ENCODE data around the gene XBP1.
"Not testable (repeated sequence)": the region's sequence is repeated elsewhere in the genome, so short reads cannot be mapped to it uniquely, and the experiment has no call there.

Gene XBP1

GRCh38 chr22:28769394-28770085 lies 30.8 kb downstream of the XBP1 start:
- Histone ChIP-seq H3K27ac (ENCODE audit: low read depth, low read length, poor library complexity, severe bottlenecking) (no peak overlapping the region), H3K4me2 (ENCODE audit: low read length) (no peak overlapping the region), H3K9me3 (ENCODE audit: low read length) (peaks cover 7% of the 10 kb centered on the region; the same call in 1 of the 2 replicates), H3F3A (ENCODE audit: insufficient read depth, low read length) (no peaks in the 10 kb centered on the region), H2AFZ (ENCODE audit: low read length) (no peak overlapping the region), H4K20me1 (ENCODE audit: insufficient read depth, low read length) (no peaks in the 10 kb centered on the region), H3K27me3 (ENCODE audit: insufficient read depth, low read length) (no peaks in the 10 kb centered on the region; the same call in 1 of the 2 replicates), H3K36me3 (ENCODE audit: insufficient read depth, low read length) (peaks cover 3% of the 10 kb centered on the region), H3K79me2 (ENCODE audit: insufficient read depth, low read length) (peaks cover 9% of the 10 kb centered on the region), H3K9me2 (ENCODE audit: low read depth, low read length) (no peaks in the 10 kb centered on the region), H3K9ac (ENCODE audit: low read length) (no peak overlapping the region), H3K4me1 (ENCODE audit: insufficient read depth, low read length, severe bottlenecking) (peaks cover 11% of the 10 kb centered on the region), H3K4me3 (ENCODE audit: low read depth, low read length, poor library complexity, severe bottlenecking) (no peak overlapping the region)
- TF ChIP-seq EZH2 (IDR thresholded peaks at IDR 0.05; ENCODE audit: borderline replicate concordance, low read length) (no peak), CTCF (IDR thresholded peaks at IDR 0.05; ENCODE audit: low read length) (no peak)

GRCh38 chr22:28768701-28769393 lies 31.5 kb downstream of the XBP1 start:
- Histone ChIP-seq H3K4me3 (ENCODE audit: low read depth, low read length, poor library complexity, severe bottlenecking) (no peak overlapping the region), H3K27ac (ENCODE audit: low read depth, low read length, poor library complexity, severe bottlenecking) (no peak overlapping the region), H3K79me2 (ENCODE audit: insufficient read depth, low read length) (peaks cover 8% of the 10 kb centered on the region), H3F3A (ENCODE audit: insufficient read depth, low read length) (no peaks in the 10 kb centered on the region), H2AFZ (ENCODE audit: low read length) (no peak overlapping the region), H3K9me2 (ENCODE audit: low read depth, low read length) (no peaks in the 10 kb centered on the region), H3K4me1 (ENCODE audit: insufficient read depth, low read length, severe bottlenecking) (peaks cover 6% of the 10 kb centered on the region), H3K9me3 (ENCODE audit: low read length) (peaks cover 7% of the 10 kb centered on the region; the same call in 1 of the 2 replicates), H3K36me3 (ENCODE audit: insufficient read depth, low read length) (no peaks in the 10 kb centered on the region), H3K27me3 (ENCODE audit: insufficient read depth, low read length) (no peaks in the 10 kb centered on the region; the same call in 1 of the 2 replicates), H3K9ac (ENCODE audit: low read length) (no peak overlapping the region), H3K4me2 (ENCODE audit: low read length) (no peak overlapping the region), H4K20me1 (ENCODE audit: insufficient read depth, low read length) (no peaks in the 10 kb centered on the region)
- TF ChIP-seq CTCF (IDR thresholded peaks at IDR 0.05; ENCODE audit: low read length) (no peak), EZH2 (IDR thresholded peaks at IDR 0.05; ENCODE audit: borderline replicate concordance, low read length) (no peak)

GRCh38 chr22:28766628-28767027 lies 33.7 kb downstream of the XBP1 start:
- Histone ChIP-seq H3K27ac (ENCODE audit: low read depth, low read length, poor library complexity, severe bottlenecking) (no peak overlapping the region), H3K9me2 (ENCODE audit: low read depth, low read length) (no peaks in the 10 kb centered on the region), H2AFZ (ENCODE audit: low read length) (no peak overlapping the region), H3K27me3 (ENCODE audit: insufficient read depth, low read length) (no peaks in the 10 kb centered on the region; the same call in 1 of the 2 replicates), H3K9ac (ENCODE audit: low read length) (no peak overlapping the region), H4K20me1 (ENCODE audit: insufficient read depth, low read length) (no peaks in the 10 kb centered on the region), H3K36me3 (ENCODE audit: insufficient read depth, low read length) (no peaks in the 10 kb centered on the region), H3K4me2 (ENCODE audit: low read length) (no peak overlapping the region), H3F3A (ENCODE audit: insufficient read depth, low read length) (no peaks in the 10 kb centered on the region), H3K4me3 (ENCODE audit: low read depth, low read length, poor library complexity, severe bottlenecking) (no peak overlapping the region), H3K9me3 (ENCODE audit: low read length) (peaks cover 7% of the 10 kb centered on the region; the same call in 1 of the 2 replicates), H3K79me2 (ENCODE audit: insufficient read depth, low read length) (no peaks in the 10 kb centered on the region), H3K4me1 (ENCODE audit: insufficient read depth, low read length, severe bottlenecking) (no peaks in the 10 kb centered on the region)
- no peak for TF ChIP-seq CTCF (IDR thresholded peaks at IDR 0.05; ENCODE audit: low read length)
- no peak for TF ChIP-seq EZH2 (IDR thresholded peaks at IDR 0.05; ENCODE audit: borderline replicate concordance, low read length)

GRCh38 chr22:28762000-28762399 lies 38.4 kb downstream of the XBP1 start:
- H3K4me1 ChIP-seq (ENCODE audit: insufficient read depth, low read length, severe bottlenecking), result peaks cover 12% of the 10 kb centered on the region
- not testable (repeated sequence) for H2AFZ ChIP-seq (ENCODE audit: low read length); H3K4me2 ChIP-seq (ENCODE audit: low read length); H3K27me3 ChIP-seq (ENCODE audit: insufficient read depth, low read length); H3F3A ChIP-seq (ENCODE audit: insufficient read depth, low read length); H3K36me3 ChIP-seq (ENCODE audit: insufficient read depth, low read length); H3K4me3 ChIP-seq (ENCODE audit: low read depth, low read length, poor library complexity, severe bottlenecking); H4K20me1 ChIP-seq (ENCODE audit: insufficient read depth, low read length); H3K27ac ChIP-seq (ENCODE audit: low read depth, low read length, poor library complexity, severe bottlenecking); H3K9me2 ChIP-seq (ENCODE audit: low read depth, low read length); H3K9ac ChIP-seq (ENCODE audit: low read length); H3K79me2 ChIP-seq (ENCODE audit: insufficient read depth, low read length); H3K9me3 ChIP-seq (ENCODE audit: low read length)

Data from OCI-LY1 (cell line).